ENCODE results near the gene FGF9.

The FGF9 gene

DNA sequence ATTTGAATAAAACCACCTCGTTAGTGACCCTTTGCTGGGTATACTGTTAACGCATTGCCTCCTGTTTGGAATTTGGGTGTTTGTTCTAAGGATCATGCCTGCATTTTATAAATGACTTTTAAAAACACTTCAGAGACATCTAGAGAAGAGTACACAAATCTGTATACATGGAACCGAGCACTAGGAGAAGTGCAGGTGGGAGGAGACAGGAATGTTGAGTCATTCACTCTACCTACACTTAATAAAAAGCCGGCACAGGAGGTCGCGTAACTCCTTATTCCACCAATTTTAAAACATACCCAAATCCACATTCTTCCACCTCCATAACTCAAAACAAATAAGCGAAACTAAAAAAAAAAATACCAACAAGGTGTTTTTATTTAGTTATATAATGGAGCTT, 48.6 kb downstream of the FGF9 start:
- DNase-seq = no peak

- no peak for DNase-seq
These were observed 53.1 kb downstream of the FGF9 start for GRCh38 chr13:21723807-21724505.

GRCh38 chr13:21730186-21730880, 59.5 kb downstream of the FGF9 start:
- no peak for DNase-seq

DNA sequence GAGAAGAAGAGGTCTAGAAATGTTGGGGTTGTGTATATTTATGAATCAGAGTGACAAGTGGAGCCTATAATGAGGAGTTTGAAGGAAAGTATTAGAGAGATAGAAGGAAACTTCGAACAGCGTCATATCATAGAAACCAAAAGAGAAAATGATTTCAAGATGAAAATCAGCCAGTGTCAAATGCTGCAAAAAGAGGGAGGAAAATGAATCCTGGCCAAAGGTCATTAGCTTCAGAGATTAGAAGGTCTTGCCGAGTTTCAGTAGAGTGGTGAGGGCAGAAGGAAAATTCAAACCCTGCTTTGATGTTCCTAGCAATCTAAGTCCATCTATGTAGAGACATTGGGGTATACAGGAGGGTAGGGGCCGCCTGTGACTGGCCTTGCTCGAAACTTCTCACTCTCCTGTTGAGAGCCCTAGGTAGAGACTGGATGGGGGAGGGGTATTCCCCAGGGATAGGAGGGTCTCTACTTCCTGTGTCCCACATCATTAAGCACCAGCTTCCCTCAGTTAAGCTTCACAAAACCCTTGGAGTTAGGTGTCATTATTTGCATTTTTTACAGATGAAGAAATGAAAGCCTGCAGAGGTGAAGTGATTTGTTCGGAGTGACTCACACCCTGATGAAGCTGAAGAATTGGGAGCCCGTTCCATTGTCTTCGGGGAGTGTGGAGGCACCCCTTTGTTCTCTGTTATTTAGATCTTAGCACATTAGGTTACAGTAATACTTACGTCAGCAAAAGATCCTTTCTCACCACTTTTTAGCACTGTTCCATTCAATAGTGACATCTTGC, 62.8 kb downstream of the FGF9 start:
- no peak for DNase-seq

DNA sequence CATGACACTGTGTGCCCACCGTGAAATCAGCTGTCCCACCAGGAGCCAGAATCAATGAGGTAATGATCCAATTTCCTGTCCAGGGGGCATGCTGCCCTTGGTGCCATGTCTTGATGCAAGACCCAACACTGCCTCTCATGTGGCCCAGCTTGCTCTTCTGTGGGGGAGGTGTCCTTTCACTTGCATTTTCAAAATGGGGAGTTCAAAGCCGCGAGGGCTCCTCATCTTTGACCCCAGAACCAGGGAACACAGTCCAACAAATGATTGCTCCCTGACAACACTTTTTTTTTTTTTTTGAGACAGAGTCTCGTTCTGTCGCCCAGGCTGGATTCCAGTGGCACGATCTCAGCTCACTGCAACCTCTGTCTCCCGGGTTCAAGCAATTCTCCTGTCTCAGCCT, 64.1 kb downstream of the FGF9 start:
- no peak for DNase-seq

DNA sequence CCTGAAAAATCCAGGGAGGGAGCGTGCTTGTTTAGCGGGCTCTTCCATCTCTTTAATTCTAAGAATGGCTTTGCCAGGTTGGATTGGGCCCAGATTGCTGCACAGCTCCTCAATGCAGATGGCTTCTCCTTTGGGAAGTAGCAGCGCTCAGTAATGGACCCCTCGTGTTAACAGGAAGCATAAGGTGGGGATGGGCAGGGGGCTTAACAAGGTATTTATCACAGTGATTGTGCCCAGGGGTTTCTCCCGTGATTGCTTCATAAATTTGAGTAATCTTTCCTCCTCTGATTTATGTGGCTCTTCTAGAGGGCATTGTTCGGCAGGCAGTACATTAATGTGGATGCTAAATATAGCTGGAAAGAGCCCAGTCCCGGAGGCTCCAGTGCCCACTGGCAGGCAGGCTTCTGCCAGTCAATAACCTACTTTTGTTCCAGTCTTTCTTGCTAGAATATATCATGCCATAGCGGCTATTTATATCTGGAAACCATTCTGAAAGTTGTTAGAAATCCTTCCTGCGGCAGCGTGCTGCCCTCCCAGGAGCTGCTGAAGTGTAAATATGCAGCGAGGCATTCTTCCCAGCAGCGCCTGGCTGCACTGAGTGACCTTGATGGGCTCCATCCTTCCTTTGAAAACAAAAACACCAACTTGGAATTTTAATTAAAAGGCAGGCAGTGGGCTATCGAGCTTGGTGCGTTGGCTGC, 65.0 kb downstream of the FGF9 start:
- no peak for DNase-seq

GRCh38 chr13:21736926-21737325, 66.1 kb downstream of the FGF9 start:
- no peak for DNase-seq

GRCh38 chr13:21738630-21739029, 67.8 kb downstream of the FGF9 start:
- DNase-seq = no peak

DNA sequence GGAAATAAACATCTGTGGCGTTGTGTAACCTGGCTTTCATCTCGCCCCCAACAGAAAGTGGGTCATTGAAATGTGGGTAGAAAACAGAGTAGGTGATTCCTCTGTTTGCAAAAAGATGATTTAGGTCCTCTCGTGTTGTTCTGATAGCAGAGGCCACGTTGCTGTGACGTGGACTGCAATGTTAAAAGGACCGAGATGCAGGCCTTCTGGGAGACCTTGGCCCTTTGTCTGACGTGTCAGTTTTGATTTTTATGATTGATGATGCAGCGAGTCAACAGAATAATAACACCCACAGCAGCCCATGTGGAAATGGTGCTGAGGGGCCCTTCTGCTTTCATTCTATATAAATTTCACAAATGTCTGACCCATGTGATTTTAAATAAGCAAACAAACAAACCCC, 68.9 kb downstream of the FGF9 start:
- DNase-seq = no peak

GRCh38 chr13:21741396-21741979, 70.6 kb downstream of the FGF9 start:
- DNase-seq = no peak

- no peak for DNase-seq
These were observed 71.2 kb downstream of the FGF9 start for GRCh38 chr13:21742096-21742495.

DNA sequence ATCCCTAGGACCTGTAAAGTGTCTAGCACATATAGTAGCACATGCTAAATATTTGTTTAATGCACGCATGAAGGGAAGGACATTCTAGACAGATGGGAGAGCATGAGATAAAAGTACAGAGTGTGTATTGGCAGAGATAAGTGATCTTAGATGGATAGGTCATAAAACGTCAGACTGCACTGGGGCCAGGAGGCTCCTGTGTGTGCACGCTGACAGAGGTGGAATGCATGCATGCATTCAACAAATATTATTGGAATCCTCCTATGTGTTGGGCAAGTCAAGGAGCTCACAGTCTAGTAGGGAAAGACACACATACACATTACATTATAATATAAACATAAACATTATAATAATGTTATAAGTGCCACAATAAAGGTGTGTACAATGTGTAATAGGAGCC, 73.3 kb downstream of the FGF9 start:
- DNase-seq = no peak

GRCh38 chr13:21745307-21745706, 74.4 kb downstream of the FGF9 start:
- DNase-seq = no peak

GRCh38 chr13:21747456-21747855, 76.6 kb downstream of the FGF9 start:
- no peak for DNase-seq

DNA sequence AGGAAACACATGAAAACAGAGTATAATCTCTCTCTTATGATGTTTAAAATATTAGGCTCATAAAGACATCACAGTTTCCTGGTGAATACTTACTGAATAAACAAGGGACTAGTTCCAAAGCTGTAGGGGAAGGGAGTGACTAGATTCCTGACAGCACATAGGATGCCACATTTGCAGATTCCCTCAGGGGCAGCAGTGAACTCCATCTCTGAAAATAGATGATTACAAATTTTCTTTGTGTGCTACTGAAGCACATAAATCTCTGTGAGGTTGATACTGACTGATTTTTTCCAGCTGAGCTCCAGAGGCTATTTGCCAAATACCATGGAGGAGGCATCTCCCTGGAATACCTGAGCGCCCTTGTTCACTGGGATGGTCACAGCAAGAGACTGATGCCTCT, 77.3 kb downstream of the FGF9 start:
- DNase-seq = no peak

GRCh38 chr13:21749410-21749809, 78.5 kb downstream of the FGF9 start:
- no peak for DNase-seq

GRCh38 chr13:21752501-21752900, 81.6 kb downstream of the FGF9 start:
- DNase-seq = no peak

DNA sequence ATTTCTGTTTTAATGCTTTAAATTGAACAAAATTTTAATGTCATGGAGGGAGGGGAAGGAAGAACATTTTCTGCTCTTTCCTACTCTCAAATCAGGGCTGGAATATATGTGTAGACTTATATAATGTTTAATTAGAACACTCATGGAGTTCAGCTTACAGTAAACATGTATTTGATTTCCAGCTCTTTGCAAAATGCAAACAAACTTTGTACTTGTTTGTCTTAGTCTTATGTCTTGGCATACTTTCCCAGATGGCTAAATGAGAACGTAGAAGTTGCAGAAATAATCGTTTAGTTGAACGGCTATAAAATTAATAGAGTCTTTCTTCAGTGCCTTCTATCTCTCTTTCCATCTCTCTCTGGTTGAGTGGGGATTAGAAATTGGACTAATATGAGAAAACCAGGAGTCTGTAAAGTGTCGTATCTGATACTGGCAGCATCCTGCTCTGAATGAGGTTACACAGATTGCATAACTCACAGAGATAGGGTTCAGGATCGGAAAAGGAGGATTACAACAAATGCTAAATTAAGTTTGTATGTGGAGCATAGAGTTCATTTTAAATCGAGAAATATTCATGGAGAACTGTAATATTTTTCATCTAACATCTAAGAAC, 82.3 kb downstream of the FGF9 start:
- no peak for DNase-seq
